AML-193 (cell line): ENCODE data around the gene ADA.

ENCODE experiments used
- DNase-seq, 2 experiments: peaks; one replicate each; lab custom pipeline; 2025; lab: John Stamatoyannopoulos, UW

ADA gene

GRCh38 chr20:44624152-44624551 lies 27.3 kb downstream of the ADA start:
- no peak for DNase-seq

GRCh38 chr20:44622501-44623270 lies 28.8 kb downstream of the ADA start:
- DNase-seq = no peak

DNA sequence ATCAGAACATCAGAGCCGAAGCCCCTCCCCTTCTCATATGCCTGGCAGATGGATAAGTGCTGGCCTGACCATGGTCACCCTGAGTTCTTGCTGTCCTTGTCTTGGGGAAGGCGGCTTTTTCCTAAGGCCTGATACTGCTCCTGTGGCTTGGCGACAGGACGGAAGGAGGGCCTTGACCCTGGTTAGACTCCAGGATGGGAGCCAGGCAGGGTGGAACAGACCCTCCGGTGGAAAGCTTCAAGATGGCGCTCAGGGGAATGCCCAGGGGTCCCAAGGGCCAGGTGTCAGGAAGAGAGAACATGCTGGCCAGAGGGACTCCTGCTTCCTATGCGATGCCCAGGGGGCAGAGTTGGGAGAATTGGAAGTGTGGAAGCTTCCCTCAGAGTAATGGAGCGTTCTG lies 29.6 kb downstream of the ADA start:
- DNase-seq = no peak

DNA sequence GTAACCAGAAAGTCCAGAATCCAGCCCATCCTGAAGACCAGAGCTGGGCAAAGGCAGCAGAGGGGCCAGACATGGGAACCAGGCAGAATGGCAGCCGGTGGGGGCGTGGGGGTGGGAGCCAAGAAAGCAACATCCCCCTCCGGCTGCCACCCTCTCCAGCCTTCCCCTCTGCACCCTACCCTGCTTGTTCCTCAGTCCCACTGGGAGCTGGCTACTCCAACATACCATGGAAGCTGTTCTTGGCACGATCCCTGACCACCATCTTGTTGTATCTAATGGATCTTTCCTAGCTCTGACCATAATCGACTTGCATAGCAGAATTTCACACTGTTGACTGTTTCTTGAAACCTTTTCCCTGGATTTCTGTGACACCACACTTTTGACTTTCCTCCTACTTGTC lies 30.2 kb downstream of the ADA start:
- DNase-seq = no peak

GRCh38 chr20:44620030-44620429 lies 31.5 kb downstream of the ADA start:
- no peak for DNase-seq

DNA sequence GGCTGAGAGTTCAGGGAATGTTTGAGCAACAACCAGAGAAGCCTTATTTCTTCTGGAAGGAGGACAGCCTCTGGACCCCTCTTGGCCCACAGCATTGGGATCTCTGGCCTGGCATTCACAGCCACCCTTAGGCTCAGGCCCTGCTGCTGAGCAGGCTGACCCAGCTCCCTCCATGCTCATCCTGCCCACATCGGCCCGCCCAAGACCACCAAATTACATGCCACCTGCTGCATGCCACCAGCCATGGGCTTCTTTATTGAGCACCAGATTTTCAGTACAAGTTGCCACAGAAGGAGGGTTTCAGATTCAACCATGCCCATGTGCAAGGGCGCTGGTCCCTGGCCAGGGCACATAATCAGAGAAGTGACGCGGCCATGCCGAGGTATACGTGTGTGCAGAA lies 32.2 kb downstream of the ADA start:
- no peak for DNase-seq

GRCh38 chr20:44618318-44618731 lies 33.2 kb downstream of the ADA start:
- DNase-seq = no peak

GRCh38 chr20:44616604-44616964 lies 34.9 kb downstream of the ADA start:
- DNase-seq = no peak

GRCh38 chr20:44615876-44616603 lies 35.5 kb downstream of the ADA start:
- DNase-seq = no peak

GRCh38 chr20:44615169-44615791 lies 36.2 kb downstream of the ADA start:
- no peak for DNase-seq

DNA sequence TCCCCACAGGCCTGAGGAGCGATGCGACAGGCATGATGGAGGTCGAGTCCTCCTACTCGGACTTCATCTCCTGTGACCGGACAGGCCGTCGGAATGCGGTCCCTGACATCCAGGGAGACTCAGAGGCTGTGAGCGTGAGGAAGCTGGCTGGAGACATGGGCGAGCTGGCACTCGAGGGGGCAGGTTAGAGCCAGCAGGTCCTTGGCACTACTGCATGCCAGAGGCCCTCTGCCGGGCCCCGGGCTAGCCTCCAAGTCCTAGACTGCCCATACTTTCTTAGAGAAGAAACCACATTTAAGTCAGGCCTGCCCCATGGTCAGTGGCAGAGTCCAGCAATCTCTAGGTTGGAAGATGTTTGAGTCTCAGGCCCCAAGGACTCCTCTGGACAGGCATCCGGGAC lies 37.0 kb downstream of the ADA start:
- no peak for DNase-seq

GRCh38 chr20:44613575-44613974 lies 37.9 kb downstream of the ADA start:
- DNase-seq = no peak

DNA sequence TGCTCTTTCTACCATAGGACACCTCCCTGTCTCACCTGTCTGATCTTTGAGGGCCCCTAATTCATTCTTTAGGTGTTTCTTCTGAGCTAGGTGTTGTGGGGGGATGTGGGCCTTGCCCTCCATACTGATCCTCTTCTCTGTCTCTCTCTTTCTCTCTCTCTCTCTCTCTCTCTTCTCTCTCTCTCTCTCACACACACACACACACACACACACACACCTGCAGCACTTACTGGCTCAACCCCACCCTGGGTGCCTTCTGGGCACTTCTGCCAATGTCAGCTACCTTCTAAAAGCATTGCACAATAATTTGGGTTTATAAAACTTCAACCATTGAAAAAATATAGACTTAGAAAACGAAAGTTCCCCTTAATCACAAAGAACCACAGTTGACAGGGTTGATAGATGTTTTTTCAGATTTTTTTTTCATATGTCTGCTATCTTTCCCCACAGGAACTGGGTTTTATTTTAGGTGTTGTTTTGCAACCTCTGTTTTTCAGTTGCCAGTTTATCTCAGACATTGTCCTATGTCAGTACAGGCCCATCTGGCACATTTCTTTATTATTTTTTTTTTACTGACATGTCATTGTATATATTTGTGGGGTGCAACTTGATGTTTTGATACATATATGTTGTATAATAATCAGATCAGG lies 41.1 kb downstream of the ADA start:
- DNase-seq = peak in 1 of 2 experiments; percentile 25

- DNase-seq = peak; percentile 61 to 64
Observed at GRCh38 chr20:44609516-44610312, 41.8 kb downstream of the ADA start.

DNA sequence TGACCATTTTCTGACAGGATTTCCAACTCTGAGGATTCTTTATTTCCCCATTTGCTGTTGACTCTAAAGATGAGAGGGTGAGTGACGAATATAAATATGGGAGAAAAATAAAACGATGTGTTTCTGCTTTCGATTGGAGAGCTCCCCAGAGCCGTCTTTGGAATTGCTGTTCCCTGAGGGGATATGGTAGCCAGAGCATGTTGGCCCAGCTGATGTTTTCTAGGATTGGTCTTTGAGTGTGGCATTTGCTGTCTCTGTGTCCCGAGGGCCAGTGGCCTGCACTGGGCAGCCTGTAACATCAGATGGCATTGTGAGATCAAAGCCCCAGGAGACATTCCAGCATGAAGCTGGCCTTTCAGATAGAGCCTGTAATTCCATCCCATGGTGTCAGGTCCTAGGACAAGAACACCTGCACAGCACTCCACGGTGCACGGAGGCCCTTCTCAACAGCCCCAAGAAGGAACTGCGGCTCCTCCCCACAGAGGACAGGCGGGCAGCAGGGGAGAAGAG lies 42.4 kb downstream of the ADA start:
- no peak for DNase-seq

GRCh38 chr20:44606725-44607441 lies 44.6 kb downstream of the ADA start:
- DNase-seq = no peak

GRCh38 chr20:44603327-44603726 lies 48.2 kb downstream of the ADA start:
- DNase-seq = no peak

DNA sequence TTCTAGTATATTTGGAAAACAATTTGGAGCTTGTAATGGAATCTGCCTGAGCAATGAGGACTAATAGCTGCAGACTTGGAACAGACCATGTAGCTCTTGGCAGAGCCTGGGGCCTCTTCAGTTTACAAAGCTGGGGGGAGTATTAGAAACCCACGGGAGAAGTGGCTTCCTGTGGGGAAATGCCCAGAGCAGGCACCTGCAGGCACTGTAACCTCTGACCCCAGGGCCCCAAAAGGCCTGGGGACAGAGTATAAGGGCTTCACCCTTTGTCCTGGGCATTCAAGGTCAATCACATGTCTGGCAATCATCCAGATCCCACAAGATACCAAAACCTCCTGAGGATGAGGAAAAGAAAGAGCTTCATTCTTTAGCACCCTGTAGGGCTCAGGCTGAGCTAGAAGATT lies 49.7 kb downstream of the ADA start:
- no peak for DNase-seq

GRCh38 chr20:44601236-44601671 lies 50.2 kb downstream of the ADA start:
- DNase-seq = no peak

- DNase-seq = no peak
Observed at GRCh38 chr20:44600758-44601201, 50.7 kb downstream of the ADA start.

DNA sequence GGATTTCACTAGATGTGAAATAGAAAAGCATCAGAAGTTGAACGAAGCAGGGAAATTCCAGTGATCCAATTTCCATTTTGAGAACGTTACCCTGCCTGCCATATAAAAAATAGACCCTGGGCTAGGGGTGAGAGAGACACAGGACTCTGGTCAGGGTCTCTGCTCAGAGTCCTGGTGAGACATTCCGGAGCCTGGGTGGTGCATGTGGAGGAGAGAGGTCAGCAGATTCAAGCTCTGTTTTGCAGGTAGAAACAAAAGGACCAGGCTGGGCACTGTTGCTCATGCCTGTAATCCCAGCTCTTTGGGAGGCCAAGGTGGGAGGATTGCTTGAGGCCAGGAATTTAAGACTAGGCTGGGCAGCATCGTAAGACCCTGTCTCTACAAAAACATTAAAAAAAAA lies 51.2 kb downstream of the ADA start:
- no peak for DNase-seq
